Omental fat pad (tissue), 4 donors: Measurements from ENCODE around the gene SLC27A5. TPM values are rescaled to one million over a fixed set of nuclear protein-coding genes. Genes with fewer than 3 reads are reported as not detected.
"Not testable (repeated sequence)": the region's sequence is repeated elsewhere in the genome, so short reads cannot be mapped to it uniquely, and the experiment has no call there.

Source experiments
- ATAC-seq: fragments of 150-250 bp; one replicate; pipeline ENCODE4 v1.9.1; 2016; ENCODE audit warnings: mild to moderate bottlenecking, moderate library complexity; ENCODE audit not compliant: low FRiP score
- DNase-seq: peaks from one replicate; pipeline ENCODE4 v3.0.0-alpha.2; 2019; ENCODE audit warnings: low spot score
- CTCF ChIP-seq, 3 donors: fragments of 450-650 bp; IDR thresholded peaks; one replicate each; pipeline ENCODE4 v1.5.1; 2016 to 2017; ENCODE audit warnings: antibody characterized with exemption in 3 of 3, mild to moderate bottlenecking in 3 of 3, moderate library complexity in 2 of 3
- total RNA-seq, 4 donors: library from RNA; depleted of rRNA; stranded (reverse); fragments of >200 nt; gene quantifications; one replicate each; pipeline ENCODE4 v1.1.0, GENCODE V29; 2016

SLC27A5 gene
- total RNA-seq, 4 donors from 2014 or later = 4.5 to 8.5 (median 5.6) TPM

GRCh38 chr19:58543826-58544590 is 32.2 kb upstream of the SLC27A5 start, which contains the start of gene TRIM28:
TSS of gene TRIM28 (plus strand) at chr19:58544064. CDS start at chr19:58544758, 694 bp downstream.
- peak; percentile 98 for ATAC-seq
- DNase-seq = peak; percentile 99
- no peak for TF ChIP-seq CTCF (IDR thresholded peaks at IDR 0.05)

- DNase-seq, ATAC-seq: not testable (repeated sequence)
Observed at GRCh38 chr19:58542641-58543372, 31.0 kb upstream of the SLC27A5 start.

GRCh38 chr19:58539169-58539559 is 27.4 kb upstream of the SLC27A5 start:
- not testable (repeated sequence) for DNase-seq, ATAC-seq

- TF ChIP-seq CTCF (IDR thresholded peaks at IDR 0.05) = no peak
- DNase-seq (no peak), ATAC-seq (peak; percentile 70)
Observed at GRCh38 chr19:58538257-58539168, 26.7 kb upstream of the SLC27A5 start.

- no peak for TF ChIP-seq CTCF (IDR thresholded peaks at IDR 0.05)
- ATAC-seq = no peak
- DNase-seq = no peak
Observed at GRCh38 chr19:58536852-58537798, 25.3 kb upstream of the SLC27A5 start.

GRCh38 chr19:58535857-58536256 is 24.1 kb upstream of the SLC27A5 start:
- TF ChIP-seq CTCF (IDR thresholded peaks at IDR 0.05) = no peak
- no peak for ATAC-seq
- DNase-seq = no peak
